Astrocyte (in vitro differentiated cells and primary cell): Measurements from ENCODE around the gene CCDC187. TPM values are rescaled to one million over a fixed set of nuclear protein-coding genes. Genes with fewer than 3 reads are reported as not detected.

Experiments
- total RNA-seq: library from RNA; stranded (reverse); gene quantifications from 2 replicates; pipeline ENCODE4 v1.2.1, GENCODE V29; 2021

Gene CCDC187
- total RNA-seq, 1 donor from 2014 or later = 0.09 TPM

Other genes starting within 250 kb of the CCDC187 start
- 31.3 and 34.0 TPM in 2 replicates for gene NACC2, start 208.8 kb downstream of the CCDC187 start, total RNA-seq
- 29.8 and 30.3 TPM in 2 replicates for gene TMEM250, start 185.2 kb downstream of the CCDC187 start, total RNA-seq
- not detected in 2 replicates for gene LHX3, start 99.0 kb downstream of the CCDC187 start, total RNA-seq
- 20.4 and 20.9 TPM in 2 replicates for gene QSOX2, start 58.3 kb downstream of the CCDC187 start, total RNA-seq
- gene GPSM1, start 23.4 kb upstream of the CCDC187 start, total RNA-seq = 52.6 and 59.4 TPM in 2 replicates
- 14.0 and 17.4 TPM in 2 replicates for gene DNLZ, start 59.6 kb upstream of the CCDC187 start, total RNA-seq
- 2.7 and 4.2 TPM in 2 replicates for gene CARD9, start 69.6 kb upstream of the CCDC187 start, total RNA-seq
- 13.8 and 18.6 TPM in 2 replicates for gene SNAPC4, start 96.1 kb upstream of the CCDC187 start, total RNA-seq
- gene ENTR1, start 106.5 kb upstream of the CCDC187 start, total RNA-seq = 71.5 and 71.7 TPM in 2 replicates
- 91.6 and 94.4 TPM in 2 replicates for gene PMPCA, start 106.6 kb upstream of the CCDC187 start, total RNA-seq
- gene INPP5E, start 135.8 kb upstream of the CCDC187 start, total RNA-seq = 12.6 and 13.2 TPM in 2 replicates
- gene SEC16A, start 178.9 kb upstream of the CCDC187 start, total RNA-seq = 94.5 and 103 TPM in 2 replicates
- 34.1 and 35.5 TPM in 2 replicates for gene NOTCH1, start 242.0 kb upstream of the CCDC187 start, total RNA-seq